Trophoblast cell (in vitro differentiated cells and primary cell): ENCODE data around the gene RASSF5. TPM values are rescaled to one million over a fixed set of nuclear protein-coding genes. Genes with fewer than 3 reads are reported as not detected.

ENCODE experiments used
- DNase-seq, 2 donors: peaks; one replicate each; pipeline ENCODE4 v3.0.0-alpha.2; 2016
- H2AFZ ChIP-seq: 2 replicates; pipeline ENCODE4 v1.6.1; 2013; ENCODE audit warnings: low read length, moderate library complexity, mild to moderate bottlenecking; ENCODE audit not compliant: insufficient read depth, poor library complexity
- H2AK5ac ChIP-seq: 2 replicates; pipeline ENCODE4 v1.6.1; 2013; ENCODE audit warnings: mild to moderate bottlenecking, low read length
- H2BK120ac ChIP-seq: 2 replicates; pipeline ENCODE4 v1.6.1; 2013; ENCODE audit warnings: low read length, mild to moderate bottlenecking, moderate library complexity; ENCODE audit not compliant: insufficient read depth, poor library complexity
- H2BK12ac ChIP-seq: 2 replicates; pipeline ENCODE4 v1.6.1; 2013; ENCODE audit warnings: mild to moderate bottlenecking, low read length, moderate library complexity
- H2BK5ac ChIP-seq: 2 replicates; pipeline ENCODE4 v1.6.1; 2013; ENCODE audit warnings: low read length, low read depth, moderate library complexity, mild to moderate bottlenecking; ENCODE audit not compliant: poor library complexity
- H3K14ac ChIP-seq: 2 replicates; pipeline ENCODE4 v1.6.1; 2013; ENCODE audit warnings: mild to moderate bottlenecking, low read length
- H3K18ac ChIP-seq: 2 replicates; pipeline ENCODE4 v1.6.1; 2013; ENCODE audit warnings: mild to moderate bottlenecking, low read length
- H3K23ac ChIP-seq: 2 replicates; pipeline ENCODE4 v1.6.1; 2013; ENCODE audit warnings: low read length
- H3K27ac ChIP-seq: 2 replicates; pipeline ENCODE4 v1.5.1; 2013; ENCODE audit warnings: low read depth, mild to moderate bottlenecking, inconsistent platforms, low read length, moderate library complexity
- H3K27me3 ChIP-seq: 2 replicates; pipeline ENCODE4 v1.6.1; 2013; ENCODE audit warnings: inconsistent platforms, mild to moderate bottlenecking, low read length, moderate library complexity; ENCODE audit not compliant: insufficient read depth
- H3K36me3 ChIP-seq, 2 experiments: 1 replicate in 1 of 2; 2 replicates in 1 of 2; pipeline ENCODE4 v1.6.1; 2013; ENCODE audit warnings: low read length in 2 of 2, mild to moderate bottlenecking in 2 of 2, moderate library complexity in 1 of 2; ENCODE audit not compliant: insufficient read depth in 2 of 2, control insufficient read depth in 1 of 2
- H3K4ac ChIP-seq: 2 replicates; pipeline ENCODE4 v1.6.1; 2013; ENCODE audit warnings: low read depth, mild to moderate bottlenecking, low read length, moderate library complexity
- H3K4me1 ChIP-seq, 2 experiments: 1 replicate in 1 of 2; 2 replicates in 1 of 2; pipeline ENCODE4 v1.6.1; 2013; ENCODE audit warnings: low read length in 2 of 2, mild to moderate bottlenecking in 2 of 2, moderate library complexity in 1 of 2; ENCODE audit not compliant: insufficient read depth in 2 of 2, control insufficient read depth in 1 of 2
- H3K4me2 ChIP-seq: 2 replicates; pipeline ENCODE4 v1.6.1; 2013; ENCODE audit warnings: inconsistent platforms, mild to moderate bottlenecking, low read length, moderate library complexity
- H3K4me3 ChIP-seq: 2 replicates; pipeline ENCODE4 v1.5.1; 2013; ENCODE audit warnings: mild to moderate bottlenecking, low read depth, low read length, inconsistent platforms
- H3K79me1 ChIP-seq: one replicate; pipeline ENCODE4 v1.6.1; 2013; ENCODE audit warnings: low read length
- H3K79me2 ChIP-seq: 2 replicates; pipeline ENCODE4 v1.6.1; 2013; ENCODE audit warnings: low read length, mild to moderate bottlenecking; ENCODE audit not compliant: control insufficient read depth, insufficient read depth, poor library complexity
- H3K9ac ChIP-seq: 2 replicates; pipeline ENCODE4 v1.6.1; 2013; ENCODE audit warnings: mild to moderate bottlenecking, low read length
- H3K9me3 ChIP-seq: 2 replicates; pipeline ENCODE4 v1.6.1; 2013; ENCODE audit warnings: low read depth, mild to moderate bottlenecking, control low read depth, inconsistent platforms, low read length; ENCODE audit not compliant: insufficient read depth
- H4K12ac ChIP-seq: 2 replicates; pipeline ENCODE4 v1.6.1; 2013; ENCODE audit warnings: low read depth, mild to moderate bottlenecking, low read length, moderate library complexity
- H4K8ac ChIP-seq: 2 replicates; pipeline ENCODE4 v1.6.1; 2013; ENCODE audit warnings: low read depth, mild to moderate bottlenecking, low read length, moderate library complexity
- H4K91ac ChIP-seq: one replicate; pipeline ENCODE4 v1.6.1; 2013; ENCODE audit warnings: low read depth, mild to moderate bottlenecking, low read length, moderate library complexity
- WGBS: extraction: QIAGEN DNeasy Blood & Tissue Kit; methylation state at CpG from one replicate; pipeline ENCODE4 v1.1.7; 2013; ENCODE audit warnings: missing lambda C conversion rate; ENCODE audit not compliant: insufficient read length, insufficient coverage; ENCODE audit errors: extremely low coverage; 5-methylcytosine and 5-hydroxymethylcytosine counted together
- polyA plus RNA-seq: library from polyadenylated mRNA; stranded (reverse); fragments of 200-250 nt; gene quantifications from 2 replicates; pipeline ENCODE4 v1.2.3, GENCODE V29; 2013

The RASSF5 gene
- polyA plus RNA-seq = 0.07 and 0.08 TPM in 2 replicates

GRCh38 chr1:206507284-206508129 is at the start of gene RASSF5:
TSS of gene RASSF5 (plus strand) at chr1:206507531. CDS start at chr1:206507603, 72 bp downstream.
- no peak within 1 kb of the TSS for H3K9ac ChIP-seq
- no peak within 1 kb of the TSS for H2BK12ac ChIP-seq
- H3K79me1 ChIP-seq = no peaks in the 10 kb centered on the region
- H2BK5ac ChIP-seq = no peak within 1 kb of the TSS
- H3K14ac ChIP-seq = no peak within 1 kb of the TSS
- H4K8ac ChIP-seq = no peak within 1 kb of the TSS
- no peak within 1 kb of the TSS for H4K91ac ChIP-seq
- H3K79me2 ChIP-seq = no peaks in the 10 kb centered on the region
- H3K4me3 ChIP-seq = peak within 1 kb of the TSS; percentile 32
- H3K23ac ChIP-seq = no peak within 1 kb of the TSS
- H2AFZ ChIP-seq = peak within 1 kb of the TSS; percentile 32
- no CpG with 5 or more reads among the region's 97 CpGs for whole genome bisulfite sequencing
- H3K27me3 ChIP-seq = peaks cover 43% of the 10 kb centered on the region
- H3K9me3 ChIP-seq = no peaks in the 10 kb centered on the region
- H3K4me1 ChIP-seq = peaks cover 5 to 7% of the 10 kb centered on the region in 2 experiments
- no peak within 1 kb of the TSS for H3K4ac ChIP-seq
- no peaks in the 10 kb centered on the region for H3K36me3 ChIP-seq
- no peak within 1 kb of the TSS for H3K18ac ChIP-seq
- no peak within 1 kb of the TSS for H4K12ac ChIP-seq
- no peak within 1 kb of the TSS for H3K27ac ChIP-seq
- H2AK5ac ChIP-seq = no peak within 1 kb of the TSS
- peak within 1 kb of the TSS; percentile 71 for H3K4me2 ChIP-seq
- DNase-seq = peak; percentile 28 to 56
- no peak within 1 kb of the TSS for H2BK120ac ChIP-seq

- no CpG with 5 or more reads among the region's 4 CpGs for WGBS
- no peak overlapping the region for H3K4ac ChIP-seq
- no peak overlapping the region for H2AFZ ChIP-seq
- no peaks in the 10 kb centered on the region for H3K9me3 ChIP-seq
- H4K8ac ChIP-seq = no peak overlapping the region
- H3K9ac ChIP-seq = no peak overlapping the region
- no peak overlapping the region for H3K18ac ChIP-seq
- H2AK5ac ChIP-seq = no peak overlapping the region
- no peaks in the 10 kb centered on the region for H3K79me1 ChIP-seq
- no peak overlapping the region for H3K27ac ChIP-seq
- no peaks in the 10 kb centered on the region for H3K79me2 ChIP-seq
- no peak for DNase-seq
- H3K4me3 ChIP-seq = no peak overlapping the region
- H3K36me3 ChIP-seq = peaks cover 28 to 32% of the 10 kb centered on the region in 2 experiments
- no peak overlapping the region for H2BK120ac ChIP-seq
- no peak overlapping the region for H3K14ac ChIP-seq
- H3K23ac ChIP-seq = no peak overlapping the region
- H2BK12ac ChIP-seq = no peak overlapping the region
- no peak overlapping the region for H4K12ac ChIP-seq
- H2BK5ac ChIP-seq = no peak overlapping the region
- no peaks in the 10 kb centered on the region for H3K27me3 ChIP-seq
- H3K4me1 ChIP-seq = peaks cover 7 to 17% of the 10 kb centered on the region in 2 experiments
- H4K91ac ChIP-seq = no peak overlapping the region
- H3K4me2 ChIP-seq = no peak overlapping the region
These were observed 47.6 kb upstream of the RASSF5 start for GRCh38 chr1:206459703-206460102.

- Histone ChIP-seq H3K27ac (no peak overlapping the region), H4K12ac (no peak overlapping the region), H2AK5ac (no peak overlapping the region), H3K4me1 (peaks cover 7 to 13% of the 10 kb centered on the region in 2 experiments), H2AFZ (no peak overlapping the region), H4K91ac (no peak overlapping the region), H3K9me3 (no peaks in the 10 kb centered on the region), H3K4me2 (no peak overlapping the region), H3K14ac (no peak overlapping the region), H3K79me2 (no peaks in the 10 kb centered on the region), H2BK5ac (no peak overlapping the region), H3K36me3 (peaks cover 23 to 27% of the 10 kb centered on the region in 2 experiments), H3K23ac (no peak overlapping the region), H3K79me1 (no peaks in the 10 kb centered on the region), H3K4ac (no peak overlapping the region), H3K4me3 (no peak overlapping the region), H3K27me3 (no peaks in the 10 kb centered on the region), H3K9ac (no peak overlapping the region), H2BK120ac (no peak overlapping the region), H2BK12ac (no peak overlapping the region), H3K18ac (no peak overlapping the region), H4K8ac (no peak overlapping the region)
- no peak for DNase-seq
- no CpG with 5 or more reads among the region's 17 CpGs for WGBS
These were observed 46.4 kb upstream of the RASSF5 start for GRCh38 chr1:206460836-206461426.

- H3K18ac ChIP-seq = no peak overlapping the region
- H3K9me3 ChIP-seq = no peaks in the 10 kb centered on the region
- H2AFZ ChIP-seq = no peak overlapping the region
- no peak overlapping the region for H3K9ac ChIP-seq
- no peak overlapping the region for H2AK5ac ChIP-seq
- peak; percentile 74 to 92 for DNase-seq
- peaks cover 3 to 8% of the 10 kb centered on the region in 2 experiments for H3K4me1 ChIP-seq
- H4K91ac ChIP-seq = no peak overlapping the region
- no peaks in the 10 kb centered on the region for H3K27me3 ChIP-seq
- no peak overlapping the region for H4K12ac ChIP-seq
- H3K27ac ChIP-seq = no peak overlapping the region
- no peak overlapping the region for H2BK12ac ChIP-seq
- no peak overlapping the region for H3K4ac ChIP-seq
- H3K4me2 ChIP-seq = no peak overlapping the region
- no peak overlapping the region for H3K4me3 ChIP-seq
- no peaks in the 10 kb centered on the region for H3K79me2 ChIP-seq
- H3K36me3 ChIP-seq = peaks cover 23 to 27% of the 10 kb centered on the region in 2 experiments
- H3K14ac ChIP-seq = no peak overlapping the region
- no peak overlapping the region for H4K8ac ChIP-seq
- no peak overlapping the region for H2BK120ac ChIP-seq
- WGBS = no CpG with 5 or more reads among the region's 9 CpGs
- no peak overlapping the region for H3K23ac ChIP-seq
- H3K79me1 ChIP-seq = no peaks in the 10 kb centered on the region
- no peak overlapping the region for H2BK5ac ChIP-seq
These were observed 45.5 kb upstream of the RASSF5 start for GRCh38 chr1:206461602-206462455.
